Effector memory CD4-positive, alpha-beta T cell (primary cell): Measurements from ENCODE around the gene CD6.
A peak's percentile ranks its signal among the peaks of the same experiment; 100 is the strongest.

Experiments used
- DNase-seq, 3 donors: peaks; one replicate each; pipeline ENCODE4 v3.0.0-alpha.2; 2020
- H3K27ac ChIP-seq: 2 replicates; pipeline ENCODE4 v1.7.0; 2013; ENCODE audit warnings: mild to moderate bottlenecking, low read length, moderate library complexity; ENCODE audit not compliant: insufficient read depth, poor library complexity, severe bottlenecking
- H3K27me3 ChIP-seq: replicated peaks from 2 replicates; pipeline ENCODE4 v1.7.0; 2013; ENCODE audit warnings: mild to moderate bottlenecking, low read length; ENCODE audit not compliant: insufficient read depth, control insufficient read depth, poor library complexity, severe bottlenecking
- H3K36me3 ChIP-seq: 2 replicates; pipeline ENCODE4 v1.7.0; 2013; ENCODE audit warnings: mild to moderate bottlenecking, low read length, moderate library complexity; ENCODE audit not compliant: control insufficient read depth, insufficient read depth
- H3K4me1 ChIP-seq: 2 replicates; pipeline ENCODE4 v1.7.0; 2013; ENCODE audit warnings: low read length, mild to moderate bottlenecking; ENCODE audit not compliant: control insufficient read depth, insufficient read depth, poor library complexity, severe bottlenecking
- H3K4me3 ChIP-seq: 2 replicates; pipeline ENCODE4 v1.7.0; 2013; ENCODE audit warnings: low read length, low read depth, mild to moderate bottlenecking; ENCODE audit not compliant: insufficient read depth, poor library complexity, severe bottlenecking
- H3K9me3 ChIP-seq: 2 replicates; pipeline ENCODE4 v1.7.0; 2013; ENCODE audit warnings: mild to moderate bottlenecking, low read length, moderate library complexity; ENCODE audit not compliant: control insufficient read depth

The CD6 gene

GRCh38 chr11:61035526-61035835 lies 64.0 kb downstream of the CD6 start:
- Histone ChIP-seq H3K36me3 (peaks cover 3% of the 10 kb centered on the region), H3K27ac (no peak overlapping the region), H3K9me3 (no peaks in the 10 kb centered on the region), H3K4me1 (peaks cover 22% of the 10 kb centered on the region), H3K4me3 (no peak overlapping the region), H3K27me3 (no peaks in the 10 kb centered on the region)
- DNase-seq: no peak

DNA sequence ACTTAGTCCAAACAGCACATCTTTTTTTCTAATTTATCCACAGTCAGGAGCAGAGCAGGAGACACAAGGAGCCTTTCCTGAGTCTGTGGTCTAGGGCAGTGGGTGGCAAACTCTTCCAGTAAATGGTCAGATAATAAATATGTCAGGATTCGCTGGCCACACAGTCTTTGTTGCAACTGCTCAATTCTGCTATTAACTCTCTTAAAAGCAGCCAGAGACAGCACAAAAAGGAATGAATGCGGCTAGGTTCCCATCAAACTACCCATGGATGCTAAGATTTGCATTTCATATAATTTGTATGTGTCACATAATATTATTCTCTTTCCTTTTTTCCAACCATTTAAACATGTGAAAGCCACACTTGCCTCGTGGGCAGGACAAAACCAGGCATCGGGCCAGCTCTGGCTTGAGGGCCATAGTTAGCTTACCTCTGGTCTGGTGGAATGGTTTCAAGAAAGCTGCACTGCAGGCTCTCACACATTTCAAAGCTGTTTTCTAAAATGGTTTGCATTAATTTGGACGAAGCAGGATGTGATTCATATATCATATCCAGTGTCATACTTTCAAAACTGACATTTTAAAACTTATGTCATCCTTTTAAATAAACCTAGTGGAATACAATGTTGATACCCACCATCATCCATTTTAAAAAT lies 66.1 kb downstream of the CD6 start:
- H3K27ac ChIP-seq: no peak overlapping the region
- no peak for DNase-seq
- H3K27me3 ChIP-seq: no peaks in the 10 kb centered on the region
- H3K36me3 ChIP-seq: no peaks in the 10 kb centered on the region
- H3K4me1 ChIP-seq: peaks cover 40% of the 10 kb centered on the region
- H3K9me3 ChIP-seq: no peaks in the 10 kb centered on the region
- H3K4me3 ChIP-seq: no peak overlapping the region

DNA sequence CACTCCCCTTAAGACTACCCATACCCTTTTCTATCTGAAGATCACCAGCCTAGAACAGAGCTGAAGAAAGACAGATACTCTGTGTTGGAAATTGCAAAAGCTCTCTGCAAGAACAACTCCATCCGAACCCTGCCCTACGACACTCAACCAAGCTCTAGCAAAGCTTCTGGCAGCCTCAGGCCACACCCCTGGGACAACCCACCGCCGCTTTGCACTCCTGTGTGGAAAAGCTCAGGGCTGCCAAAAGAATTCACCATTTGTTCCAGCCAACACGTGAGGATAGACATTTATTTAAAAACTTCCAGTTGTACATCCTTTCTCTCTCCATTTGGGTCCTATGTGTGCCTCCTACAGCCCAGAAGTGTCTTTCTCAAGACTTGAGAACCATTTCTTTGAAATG lies 68.4 kb downstream of the CD6 start:
- H3K27ac ChIP-seq: no peak overlapping the region

GRCh38 chr11:61041755-61042518 lies 70.5 kb downstream of the CD6 start:
- no peaks in the 10 kb centered on the region for H3K27me3 ChIP-seq
- H3K9me3 ChIP-seq: no peaks in the 10 kb centered on the region
- H3K36me3 ChIP-seq: no peaks in the 10 kb centered on the region
- peak; percentile 62 to 81 (median 73) for DNase-seq
- H3K27ac ChIP-seq: peak overlapping the region; percentile 91
- H3K4me1 ChIP-seq: peaks cover 28% of the 10 kb centered on the region
- peak overlapping the region; percentile 13 for H3K4me3 ChIP-seq

More for the DNA sequence above, 68.4 kb downstream of the CD6 start:
- Histone ChIP-seq H3K4me1 (peaks cover 43% of the 10 kb centered on the region), H3K36me3 (no peaks in the 10 kb centered on the region), H3K9me3 (no peaks in the 10 kb centered on the region), H3K27me3 (no peaks in the 10 kb centered on the region), H3K4me3 (no peak overlapping the region)
- DNase-seq: no peak

GRCh38 chr11:61042537-61042936 lies 71.1 kb downstream of the CD6 start:
- no peak for DNase-seq
- Histone ChIP-seq H3K4me3 (peak overlapping the region; percentile 13), H3K36me3 (no peaks in the 10 kb centered on the region), H3K9me3 (no peaks in the 10 kb centered on the region), H3K27ac (peak overlapping the region; percentile 91), H3K27me3 (no peaks in the 10 kb centered on the region), H3K4me1 (peaks cover 28% of the 10 kb centered on the region)

DNA sequence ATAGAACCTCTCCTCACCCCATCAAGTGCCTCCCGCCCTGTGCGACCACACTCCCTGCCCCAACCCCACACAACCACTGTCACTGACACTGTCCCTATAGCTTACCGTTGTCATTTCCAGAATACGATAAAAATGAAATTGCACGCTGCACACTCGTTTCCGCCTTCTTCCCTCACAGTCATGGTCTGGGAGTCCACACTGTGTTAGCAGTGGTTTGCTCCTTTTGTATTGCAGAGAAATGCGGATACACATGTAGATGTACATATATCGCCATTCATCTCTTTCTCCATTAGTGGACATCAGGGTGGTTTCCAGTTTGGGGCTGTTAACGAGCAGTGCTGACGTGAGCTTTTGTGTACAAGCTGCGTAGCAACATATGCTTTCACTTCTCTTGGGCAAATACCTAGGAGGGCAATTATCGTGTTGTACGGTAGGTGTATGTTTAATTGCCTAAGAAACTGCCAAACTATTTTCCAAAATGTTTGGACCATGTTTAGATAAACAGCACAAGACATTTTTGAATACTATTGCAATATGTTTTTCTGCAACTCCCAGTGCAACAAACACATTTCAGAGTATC lies 71.6 kb downstream of the CD6 start:
- Histone ChIP-seq H3K27me3 (no peaks in the 10 kb centered on the region), H3K36me3 (no peaks in the 10 kb centered on the region), H3K4me1 (peaks cover 28% of the 10 kb centered on the region), H3K4me3 (peak overlapping the region; percentile 13), H3K27ac (peak overlapping the region; percentile 91), H3K9me3 (no peaks in the 10 kb centered on the region)
- no peak for DNase-seq

DNA sequence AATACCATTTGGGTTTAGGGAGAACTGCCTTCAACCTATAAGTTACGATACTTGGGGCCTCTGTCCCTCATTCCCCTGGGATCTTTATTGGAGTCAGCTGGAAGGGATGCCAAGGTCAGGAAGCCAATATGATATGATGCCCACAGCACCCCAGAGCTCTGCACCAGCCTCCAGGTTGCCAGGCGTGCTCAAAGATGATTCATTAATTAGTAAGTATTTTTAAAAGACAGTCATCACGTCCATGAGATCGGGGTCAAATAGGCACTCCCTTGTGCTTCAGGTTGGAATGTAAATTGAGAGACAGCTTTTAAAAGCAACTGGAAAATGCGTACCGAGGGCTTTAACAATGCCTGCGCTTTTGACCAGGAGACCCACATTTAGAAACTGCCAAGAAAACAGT lies 73.8 kb downstream of the CD6 start:
- no peak overlapping the region for H3K27ac ChIP-seq
- DNase-seq: no peak
- peaks cover 23% of the 10 kb centered on the region for H3K4me1 ChIP-seq
- H3K4me3 ChIP-seq: no peak overlapping the region
- no peaks in the 10 kb centered on the region for H3K27me3 ChIP-seq
- no peaks in the 10 kb centered on the region for H3K36me3 ChIP-seq
- no peaks in the 10 kb centered on the region for H3K9me3 ChIP-seq

- H3K4me1 ChIP-seq: peaks cover 8% of the 10 kb centered on the region
- DNase-seq: no peak
- H3K9me3 ChIP-seq: no peaks in the 10 kb centered on the region
- H3K27me3 ChIP-seq: no peaks in the 10 kb centered on the region
- H3K36me3 ChIP-seq: no peaks in the 10 kb centered on the region
- H3K27ac ChIP-seq: no peak overlapping the region
- no peak overlapping the region for H3K4me3 ChIP-seq
Measured at GRCh38 chr11:61046833-61047232, 75.4 kb downstream of the CD6 start.

- H3K4me1 ChIP-seq: peaks cover 9% of the 10 kb centered on the region
- no peaks in the 10 kb centered on the region for H3K36me3 ChIP-seq
- H3K27me3 ChIP-seq: no peaks in the 10 kb centered on the region
- no peak for DNase-seq
- no peaks in the 10 kb centered on the region for H3K9me3 ChIP-seq
- no peak overlapping the region for H3K4me3 ChIP-seq
- peak overlapping the region; percentile 33 for H3K27ac ChIP-seq
Measured at GRCh38 chr11:61048368-61049062, 77.0 kb downstream of the CD6 start.

- H3K4me1 ChIP-seq: peaks cover 11% of the 10 kb centered on the region
- peak overlapping the region; percentile 33 for H3K27ac ChIP-seq
- no peaks in the 10 kb centered on the region for H3K27me3 ChIP-seq
- H3K36me3 ChIP-seq: no peaks in the 10 kb centered on the region
- H3K9me3 ChIP-seq: no peaks in the 10 kb centered on the region
- H3K4me3 ChIP-seq: no peak overlapping the region
- no peak for DNase-seq
Measured at GRCh38 chr11:61049063-61049377, 77.5 kb downstream of the CD6 start.
